ENCODE data around the gene SPATA24. TPM values are rescaled to one million over a fixed set of nuclear protein-coding genes. Genes with fewer than 3 reads are reported as not detected.

Gene SPATA24
- total RNA-seq, 1 donor from 2014 or later, result 6.2 TPM

GRCh38 chr5:139392324-139392677, 11.6 kb downstream of the SPATA24 start:
- Mint-ChIP-seq H3K27me3 (ENCODE audit: unreplicated experiment) (peaks cover 14% of the 10 kb centered on the region), H3K4me1 (ENCODE audit: low read depth, unreplicated experiment) (peaks cover 3% of the 10 kb centered on the region), H3K36me3 (ENCODE audit: unreplicated experiment) (no peaks in the 10 kb centered on the region), H3K4me3 (ENCODE audit: unreplicated experiment) (no peak overlapping the region), H3K27ac (ENCODE audit: unreplicated experiment) (no peak overlapping the region), H3K9me3 (ENCODE audit: unreplicated experiment) (no peaks in the 10 kb centered on the region)
- TF ChIP-seq CTCF (IDR thresholded peaks at IDR 0.05; ENCODE audit: partially characterized antibody, unreplicated experiment), result no peak
- DNase-seq, result no peak

GRCh38 chr5:139391570-139392323, 12.1 kb downstream of the SPATA24 start:
- Mint-ChIP-seq H3K9me3 (ENCODE audit: unreplicated experiment) (no peaks in the 10 kb centered on the region), H3K27ac (ENCODE audit: unreplicated experiment) (no peak overlapping the region), H3K27me3 (ENCODE audit: unreplicated experiment) (peaks cover 14% of the 10 kb centered on the region), H3K4me1 (ENCODE audit: low read depth, unreplicated experiment) (peaks cover 3% of the 10 kb centered on the region), H3K4me3 (ENCODE audit: unreplicated experiment) (no peak overlapping the region), H3K36me3 (ENCODE audit: unreplicated experiment) (no peaks in the 10 kb centered on the region)
- DNase-seq, result no peak
- no peak for TF ChIP-seq CTCF (IDR thresholded peaks at IDR 0.05; ENCODE audit: partially characterized antibody, unreplicated experiment)

GRCh38 chr5:139390639-139391569, 13.0 kb downstream of the SPATA24 start:
- Mint-ChIP-seq H3K4me3 (ENCODE audit: unreplicated experiment) (no peak overlapping the region), H3K9me3 (ENCODE audit: unreplicated experiment) (no peaks in the 10 kb centered on the region)

GRCh38 chr5:139389701-139390638, 13.9 kb downstream of the SPATA24 start, which contains the start of gene MZB1:
TSS of gene MZB1 (minus strand) at chr5:139389913. CDS start at chr5:139389856, 57 bp downstream.
- no peak for TF ChIP-seq CTCF (IDR thresholded peaks at IDR 0.05; ENCODE audit: partially characterized antibody, unreplicated experiment)
- Mint-ChIP-seq H3K27me3 (ENCODE audit: unreplicated experiment) (peaks cover 10% of the 10 kb centered on the region), H3K27ac (ENCODE audit: unreplicated experiment) (no peak within 1 kb of the TSS), H3K4me3 (ENCODE audit: unreplicated experiment) (no peak within 1 kb of the TSS), H3K4me1 (ENCODE audit: low read depth, unreplicated experiment) (peaks cover 3% of the 10 kb centered on the region), H3K36me3 (ENCODE audit: unreplicated experiment) (no peaks in the 10 kb centered on the region), H3K9me3 (ENCODE audit: unreplicated experiment) (no peaks in the 10 kb centered on the region)
- no peak for DNase-seq

More at GRCh38 chr5:139390639-139391569, 13.0 kb downstream of the SPATA24 start:
- no peak for DNase-seq
- Mint-ChIP-seq H3K27ac (ENCODE audit: unreplicated experiment) (no peak overlapping the region), H3K27me3 (ENCODE audit: unreplicated experiment) (peaks cover 12% of the 10 kb centered on the region), H3K4me1 (ENCODE audit: low read depth, unreplicated experiment) (peaks cover 3% of the 10 kb centered on the region), H3K36me3 (ENCODE audit: unreplicated experiment) (no peaks in the 10 kb centered on the region)
- TF ChIP-seq CTCF (IDR thresholded peaks at IDR 0.05; ENCODE audit: partially characterized antibody, unreplicated experiment), result no peak
